Body of pancreas (tissue), 4 donors: ENCODE data around the gene EIF4EBP3. TPM values are rescaled to one million over a fixed set of nuclear protein-coding genes. Genes with fewer than 3 reads are reported as not detected.
A peak's percentile ranks its signal among the peaks of the same experiment; 100 is the strongest.

ENCODE experiments used
- ATAC-seq: fragments of 150-250 bp; one replicate; pipeline ENCODE4 v1.9.1; 2016
- DNase-seq, 4 donors: peaks; one replicate each; pipeline ENCODE4 v3.0.0-alpha.2; 2019
- H3K27ac ChIP-seq, 4 donors: fragments of 200-600 bp; sonication (generic); 1 replicate in 3 of 4; 2 replicates in 1 of 4; pipeline versions ENCODE4 v1.5.1 to v1.6.1; 2016 to 2019; ENCODE audit warnings: mild to moderate bottlenecking in 1 of 4, mixed read lengths in 1 of 4, moderate library complexity in 1 of 4
- H3K27me3 ChIP-seq, 2 donors: fragments of 200-600 bp; sonication (generic); one replicate each; pipeline ENCODE4 v1.6.0; 2016; ENCODE audit warnings: mild to moderate bottlenecking in 1 of 2
- H3K36me3 ChIP-seq, 2 donors: fragments of 200-600 bp; sonication (generic); replicated peaks in 1 of 2; 2 replicates each; pipeline ENCODE4 v1.5.1; 2016; ENCODE audit warnings: low read depth in 2 of 2; ENCODE audit not compliant: insufficient read depth in 1 of 2
- H3K4me1 ChIP-seq: fragments of 200-600 bp; sonication (generic); one replicate; pipeline ENCODE4 v1.6.0; 2016
- H3K4me3 ChIP-seq, 2 donors: fragments of 200-600 bp; sonication (generic); 1 replicate in 1 of 2; 2 replicates in 1 of 2; pipeline ENCODE4 v1.5.1; 2016 to 2019
- H3K9me3 ChIP-seq, 3 donors: fragments of 200-600 bp; sonication (generic); 1 replicate in 2 of 3; 2 replicates in 1 of 3; pipeline ENCODE4 v1.5.1; 2016
- CTCF ChIP-seq, 7 experiments: fragments of 450-650 bp in 4 of 7; fragments of 200-600 bp in 3 of 7; sonication (generic) in 3 of 7; IDR thresholded peaks; one replicate each; pipeline ENCODE4 v1.5.1; 2016 to 2019; ENCODE audit warnings: antibody characterized with exemption in 7 of 7
- POLR2A ChIP-seq, 3 donors: fragments of 450-650 bp; IDR thresholded peaks; one replicate each; pipeline ENCODE4 v1.6.1; 2016; ENCODE audit warnings: antibody characterized with exemption in 3 of 3, mild to moderate bottlenecking in 2 of 3
- WGBS, 2 donors: methylation state at CpG; one replicate each; pipeline ENCODE4 v1.1.5; 2017; 5-methylcytosine and 5-hydroxymethylcytosine counted together
- intact Hi-C: fragments of 100-400 bp; cut with DNase I; formaldehyde crosslinking; loops from one replicate; pipeline ENCODE4 v1.15.1; 2023
- total RNA-seq, 2 donors: library from RNA; depleted of rRNA; stranded (reverse); fragments of >200 nt; gene quantifications; one replicate each; pipeline ENCODE4 v1.1.0, GENCODE V29; 2016

The EIF4EBP3 gene
- total RNA-seq, 2 donors from 2014 or later: 7.3 TPM; not detected in 1

GRCh38 chr5:140569197-140569596 is 21.7 kb downstream of the EIF4EBP3 start:
- DNase-seq (no peak), ATAC-seq (no peak)
- Histone ChIP-seq H3K27ac (no peak overlapping the region), H3K9me3 (no peaks in the 10 kb centered on the region), H3K27me3 (no peaks in the 10 kb centered on the region), H3K36me3 (no peaks in the 10 kb centered on the region), H3K4me3 (no peak overlapping the region), H3K4me1 (peaks cover 16% of the 10 kb centered on the region)
- TF ChIP-seq POLR2A (IDR thresholded peaks at IDR 0.05) (no peak), CTCF (IDR thresholded peaks at IDR 0.05) (no peak)
- 77 to 85% methylated on average over 4 of the region's 4 CpGs for WGBS, 2 donors
- intact Hi-C loops: loop anchor here (10.0 kb wide), 1 partner anchor 76 kb away; the partner anchor contains the start of genes IK and NDUFA2

GRCh38 chr5:140570058-140570457 is 22.6 kb downstream of the EIF4EBP3 start:
- intact Hi-C loops: no loop called here
- H3K27ac ChIP-seq: no peak overlapping the region

GRCh38 chr5:140570488-140570887 is 23.0 kb downstream of the EIF4EBP3 start:
- Histone ChIP-seq H3K4me1 (peaks cover 10% of the 10 kb centered on the region), H3K36me3 (no peaks in the 10 kb centered on the region), H3K27me3 (no peaks in the 10 kb centered on the region), H3K4me3 (no peak overlapping the region), H3K9me3 (no peaks in the 10 kb centered on the region), H3K27ac (no peak overlapping the region)
- WGBS, 2 donors: 100% methylated on average over 1 of the region's 1 CpG
- no peak for TF ChIP-seq POLR2A (IDR thresholded peaks at IDR 0.05)
- no peak for TF ChIP-seq CTCF (IDR thresholded peaks at IDR 0.05)
- intact Hi-C loops: no loop called here
- DNase-seq: no peak
- ATAC-seq: no peak

More at GRCh38 chr5:140570058-140570457, 22.6 kb downstream of the EIF4EBP3 start:
- no peak for ATAC-seq
- 83 to 94% methylated on average over 3 to 4 of the region's 4 CpGs for WGBS, 2 donors
- no peaks in the 10 kb centered on the region for H3K36me3 ChIP-seq
- TF ChIP-seq POLR2A (IDR thresholded peaks at IDR 0.05) (no peak), CTCF (IDR thresholded peaks at IDR 0.05) (no peak)
- no peak for DNase-seq
- H3K9me3 ChIP-seq: no peaks in the 10 kb centered on the region
- peaks cover 15% of the 10 kb centered on the region for H3K4me1 ChIP-seq
- H3K27me3 ChIP-seq: no peaks in the 10 kb centered on the region
- H3K4me3 ChIP-seq: no peak overlapping the region

GRCh38 chr5:140571105-140571504 is 23.6 kb downstream of the EIF4EBP3 start:
- Histone ChIP-seq H3K27me3 (no peaks in the 10 kb centered on the region), H3K4me3 (no peak overlapping the region), H3K4me1 (peaks cover 4% of the 10 kb centered on the region), H3K36me3 (no peaks in the 10 kb centered on the region), H3K27ac (no peak overlapping the region), H3K9me3 (no peaks in the 10 kb centered on the region)
- no peak for DNase-seq
- ATAC-seq: no peak
- no peak for TF ChIP-seq POLR2A (IDR thresholded peaks at IDR 0.05)
- no peak for TF ChIP-seq CTCF (IDR thresholded peaks at IDR 0.05)
- intact Hi-C loops: no loop called here
- WGBS, 2 donors: 77 to 83% methylated on average over 4 to 5 of the region's 5 CpGs

- TF ChIP-seq CTCF (IDR thresholded peaks at IDR 0.05) (no peak), POLR2A (IDR thresholded peaks at IDR 0.05) (no peak)
- intact Hi-C loops: no loop called here
- no peak for DNase-seq
- Histone ChIP-seq H3K4me3 (no peak overlapping the region), H3K27ac (peak overlapping the region in 2 of 4 donors; percentile 45 to 53), H3K9me3 (no peaks in the 10 kb centered on the region), H3K36me3 (no peaks in the 10 kb centered on the region), H3K27me3 (no peaks in the 10 kb centered on the region), H3K4me1 (no peaks in the 10 kb centered on the region)
- no peak for ATAC-seq
- 86% methylated on average over 7 of the region's 7 CpGs; no CpG with 5 or more reads in 1 of the 2 donors for WGBS, 2 donors
These were observed 26.2 kb downstream of the EIF4EBP3 start for GRCh38 chr5:140573683-140574082.
